IPS DF 6.9 (cell line): ENCODE data around the gene ZNF516.
A peak's percentile ranks its signal among the peaks of the same experiment; 100 is the strongest.

ENCODE experiments used
- DNase-seq: peaks from one replicate; pipeline ENCODE4 v3.0.0-alpha.2; 2013; ENCODE audit warnings: low read depth, low spot score
- H3K27ac ChIP-seq: one replicate; pipeline ENCODE4 v1.5.1; 2013; ENCODE audit warnings: low read length, control low read depth
- H3K27me3 ChIP-seq: 2 replicates; pipeline ENCODE4 v1.6.1; 2013; ENCODE audit warnings: mild to moderate bottlenecking, low read length; ENCODE audit not compliant: control insufficient read depth, insufficient read depth
- H3K36me3 ChIP-seq: 2 replicates; pipeline ENCODE4 v1.6.1; 2013; ENCODE audit warnings: low read length; ENCODE audit not compliant: control insufficient read depth, insufficient read depth
- H3K4me1 ChIP-seq: 2 replicates; pipeline ENCODE4 v1.6.1; 2013; ENCODE audit warnings: low read length; ENCODE audit not compliant: control insufficient read depth, insufficient read depth
- H3K4me3 ChIP-seq: 2 replicates; pipeline ENCODE4 v1.5.1; 2013; ENCODE audit warnings: mild to moderate bottlenecking, low read length
- H3K9me3 ChIP-seq: 2 replicates; pipeline ENCODE4 v1.6.1; 2013; ENCODE audit warnings: low read length, inconsistent platforms; ENCODE audit not compliant: control insufficient read depth, insufficient read depth
- WGBS: extraction: QIAGEN DNeasy Blood & Tissue Kit; methylation state at CpG from one replicate; pipeline ENCODE4 v1.1.7; 2013; ENCODE audit warnings: mixed read lengths, missing lambda C conversion rate; ENCODE audit not compliant: insufficient read length, insufficient coverage; 5-methylcytosine and 5-hydroxymethylcytosine counted together

ZNF516 gene

GRCh38 chr18:76431437-76432273, 63.4 kb downstream of the ZNF516 start:
- Histone ChIP-seq H3K9me3 (no peaks in the 10 kb centered on the region), H3K4me1 (no peaks in the 10 kb centered on the region), H3K27ac (no peak overlapping the region), H3K27me3 (no peaks in the 10 kb centered on the region), H3K4me3 (no peak overlapping the region), H3K36me3 (no peaks in the 10 kb centered on the region)
- DNase-seq = no peak
- WGBS = no CpG with 5 or more reads among the region's 29 CpGs

GRCh38 chr18:76430636-76431035, 64.4 kb downstream of the ZNF516 start:
- no peak for DNase-seq
- Histone ChIP-seq H3K36me3 (no peaks in the 10 kb centered on the region), H3K27ac (no peak overlapping the region), H3K4me1 (peaks cover 1% of the 10 kb centered on the region; the same call in 1 of the 2 replicates), H3K9me3 (no peaks in the 10 kb centered on the region), H3K4me3 (no peak overlapping the region), H3K27me3 (no peaks in the 10 kb centered on the region)
- no CpG with 5 or more reads among the region's 4 CpGs for WGBS

- no peak for DNase-seq
- peaks cover 3% of the 10 kb centered on the region; the same call in 1 of the 2 replicates for H3K4me1 ChIP-seq
- WGBS = no CpG with 5 or more reads among the region's 14 CpGs
- no peaks in the 10 kb centered on the region for H3K36me3 ChIP-seq
- H3K27me3 ChIP-seq = no peaks in the 10 kb centered on the region
- H3K27ac ChIP-seq = no peak overlapping the region
- H3K9me3 ChIP-seq = no peaks in the 10 kb centered on the region
- H3K4me3 ChIP-seq = no peak overlapping the region
Measured at GRCh38 chr18:76429262-76430126, 65.5 kb downstream of the ZNF516 start.

GRCh38 chr18:76428396-76429261, 66.4 kb downstream of the ZNF516 start:
- no peaks in the 10 kb centered on the region for H3K27me3 ChIP-seq
- H3K27ac ChIP-seq = no peak overlapping the region
- H3K9me3 ChIP-seq = no peaks in the 10 kb centered on the region
- no peaks in the 10 kb centered on the region for H3K36me3 ChIP-seq
- H3K4me3 ChIP-seq = no peak overlapping the region
- DNase-seq = no peak
- WGBS = no CpG with 5 or more reads among the region's 15 CpGs
- peaks cover 3% of the 10 kb centered on the region; the same call in 1 of the 2 replicates for H3K4me1 ChIP-seq

- no CpG with 5 or more reads among the region's 8 CpGs for WGBS
- H3K4me3 ChIP-seq = no peak overlapping the region
Measured at GRCh38 chr18:76426737-76427305, 68.2 kb downstream of the ZNF516 start.

GRCh38 chr18:76425146-76426131, 69.6 kb downstream of the ZNF516 start:
- Histone ChIP-seq H3K36me3 (no peaks in the 10 kb centered on the region), H3K27ac (no peak overlapping the region), H3K27me3 (no peaks in the 10 kb centered on the region), H3K4me3 (no peak overlapping the region), H3K4me1 (peaks cover 3% of the 10 kb centered on the region; the same call in 1 of the 2 replicates), H3K9me3 (no peaks in the 10 kb centered on the region)
- no CpG with 5 or more reads among the region's 22 CpGs for WGBS
- no peak for DNase-seq

More at GRCh38 chr18:76426737-76427305, 68.2 kb downstream of the ZNF516 start:
- peak; percentile 63 for DNase-seq
- Histone ChIP-seq H3K27ac (no peak overlapping the region), H3K27me3 (no peaks in the 10 kb centered on the region), H3K9me3 (no peaks in the 10 kb centered on the region), H3K36me3 (no peaks in the 10 kb centered on the region), H3K4me1 (peaks cover 3% of the 10 kb centered on the region; the same call in 1 of the 2 replicates)

- H3K9me3 ChIP-seq = no peaks in the 10 kb centered on the region
- no CpG with 5 or more reads among the region's 7 CpGs for WGBS
- no peak for DNase-seq
- no peak overlapping the region for H3K4me3 ChIP-seq
- peaks cover 3% of the 10 kb centered on the region; the same call in 1 of the 2 replicates for H3K4me1 ChIP-seq
- no peak overlapping the region for H3K27ac ChIP-seq
- H3K27me3 ChIP-seq = no peaks in the 10 kb centered on the region
- no peaks in the 10 kb centered on the region for H3K36me3 ChIP-seq
Measured at GRCh38 chr18:76422838-76423237, 72.2 kb downstream of the ZNF516 start.

GRCh38 chr18:76422121-76422520, 72.9 kb downstream of the ZNF516 start:
- no peak overlapping the region for H3K27ac ChIP-seq
- WGBS = no CpG with 5 or more reads among the region's 11 CpGs

GRCh38 chr18:76421685-76422078, 73.4 kb downstream of the ZNF516 start:
- WGBS = no CpG with 5 or more reads among the region's 3 CpGs
- H3K27me3 ChIP-seq = no peaks in the 10 kb centered on the region
- no peaks in the 10 kb centered on the region for H3K9me3 ChIP-seq
- DNase-seq = no peak
- H3K4me1 ChIP-seq = peaks cover 3% of the 10 kb centered on the region; the same call in 1 of the 2 replicates
- no peaks in the 10 kb centered on the region for H3K36me3 ChIP-seq
- H3K4me3 ChIP-seq = no peak overlapping the region
- H3K27ac ChIP-seq = no peak overlapping the region

More at GRCh38 chr18:76422121-76422520, 72.9 kb downstream of the ZNF516 start:
- no peak overlapping the region for H3K4me3 ChIP-seq
- peaks cover 3% of the 10 kb centered on the region; the same call in 1 of the 2 replicates for H3K4me1 ChIP-seq
- no peaks in the 10 kb centered on the region for H3K9me3 ChIP-seq
- DNase-seq = no peak
- H3K36me3 ChIP-seq = no peaks in the 10 kb centered on the region
- no peaks in the 10 kb centered on the region for H3K27me3 ChIP-seq
